GM18499 (cell line): ENCODE data around the gene NLK.
"Not testable (repeated sequence)": the region's sequence is repeated elsewhere in the genome, so short reads cannot be mapped to it uniquely, and the experiment has no call there.

Experiments used
- ATAC-seq: cut with Tn5 transposase; IDR thresholded peaks from one replicate; pipeline ENCODE4 v1.9.1; 2021; ENCODE audit warnings: moderate number of reproducible peaks; ENCODE audit not compliant: insufficient read depth, unreplicated experiment

NLK gene

DNA sequence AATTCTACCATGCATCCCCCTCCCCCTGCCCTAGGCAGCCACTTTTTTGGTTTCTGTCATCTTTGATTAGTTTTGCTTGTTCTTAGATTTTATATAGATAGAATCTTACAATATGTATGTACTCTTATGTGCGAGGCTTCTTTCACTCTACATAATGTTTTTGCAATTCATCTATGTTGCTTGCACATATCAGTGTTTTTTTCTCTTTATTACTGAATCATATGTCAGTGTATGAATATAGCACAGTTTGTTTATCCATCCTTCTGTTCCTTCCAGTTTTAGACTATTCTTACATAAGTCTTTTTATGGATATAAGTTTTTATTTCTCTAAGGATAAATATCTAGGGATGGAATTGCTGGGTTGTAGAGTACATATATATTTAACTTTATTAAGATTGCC, 26.6 kb downstream of the NLK start:
- ATAC-seq: no peak

DNA sequence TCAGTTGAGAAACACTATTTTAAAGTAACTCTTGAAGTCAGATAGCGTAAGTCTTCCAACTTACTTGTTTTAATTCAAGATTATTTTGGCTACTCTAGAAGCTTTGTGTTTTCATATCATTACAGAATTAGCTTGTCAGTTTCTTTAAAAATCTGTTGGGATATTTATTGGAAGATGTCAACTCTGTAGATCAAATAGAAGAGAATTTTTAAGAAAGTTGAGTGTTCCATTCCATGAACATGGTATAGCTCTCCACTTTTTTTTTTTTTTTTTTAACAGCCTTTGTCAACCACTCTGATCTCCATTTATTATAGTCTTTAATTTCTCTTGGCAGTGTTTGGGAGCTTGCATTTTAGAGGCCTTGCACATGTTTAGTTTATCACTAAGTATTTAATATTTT, 28.7 kb downstream of the NLK start:
- ATAC-seq: no peak

DNA sequence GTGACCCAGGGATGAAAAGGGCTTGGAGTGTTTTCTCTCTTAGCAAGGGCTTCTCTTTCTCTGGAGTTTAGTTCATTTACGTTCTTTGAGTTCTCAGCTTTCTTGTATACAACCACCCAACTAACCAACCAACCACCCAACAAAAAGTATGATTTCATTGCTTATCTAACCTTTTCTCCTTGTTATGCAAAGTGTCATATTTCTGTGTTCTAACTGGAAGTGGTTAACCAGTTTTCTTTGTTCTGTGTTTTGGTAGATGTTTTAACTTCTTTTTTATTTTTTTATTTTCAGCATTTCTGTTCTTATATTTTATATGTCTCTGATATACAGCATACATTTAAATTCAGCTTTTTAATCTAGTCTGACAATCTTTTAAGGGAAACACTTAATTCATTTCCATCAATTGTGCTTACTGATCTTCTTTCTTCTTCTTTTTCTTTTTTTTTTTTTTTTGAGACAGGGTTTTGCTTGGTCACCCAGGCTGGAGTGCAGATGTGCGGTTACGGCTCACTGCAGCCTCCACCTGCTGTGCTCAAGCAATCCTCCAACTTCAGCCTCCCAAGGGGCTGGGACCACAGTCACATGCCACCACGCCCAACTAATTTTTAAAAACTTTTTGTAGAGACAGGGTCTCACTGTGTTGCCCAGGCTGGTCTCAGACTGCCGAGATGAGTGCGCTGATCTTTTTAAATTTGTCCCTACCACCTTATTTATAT, 29.6 kb downstream of the NLK start:
- no peak for ATAC-seq

DNA sequence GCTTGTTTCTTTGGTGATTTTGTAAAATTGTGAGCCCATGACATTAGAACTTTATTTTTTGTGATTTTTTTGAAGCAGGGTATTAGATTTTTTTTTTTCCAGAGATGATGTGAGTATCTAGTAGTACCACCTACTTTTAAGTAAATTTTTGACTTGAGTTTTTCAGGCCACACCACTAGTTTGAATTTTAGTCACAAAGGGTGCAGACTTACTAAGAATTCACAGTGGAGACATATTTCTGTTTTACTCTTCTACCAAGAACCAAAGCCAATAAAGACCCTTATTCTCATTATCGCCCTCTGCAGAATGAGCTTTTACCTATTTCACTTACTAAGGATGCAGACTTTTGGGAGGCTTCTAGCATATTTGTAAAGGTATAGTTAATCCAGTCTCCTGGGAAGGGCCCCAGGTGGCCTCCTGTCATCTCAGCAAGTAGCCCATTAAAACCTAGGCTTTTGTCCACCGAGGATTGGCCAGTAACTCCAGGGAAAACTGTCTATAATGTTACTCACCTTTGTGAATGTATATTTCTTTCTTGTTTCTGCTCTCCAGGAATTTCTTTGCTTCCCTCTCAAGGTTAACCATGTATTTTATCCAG, 30.6 kb downstream of the NLK start:
- ATAC-seq: no peak

DNA sequence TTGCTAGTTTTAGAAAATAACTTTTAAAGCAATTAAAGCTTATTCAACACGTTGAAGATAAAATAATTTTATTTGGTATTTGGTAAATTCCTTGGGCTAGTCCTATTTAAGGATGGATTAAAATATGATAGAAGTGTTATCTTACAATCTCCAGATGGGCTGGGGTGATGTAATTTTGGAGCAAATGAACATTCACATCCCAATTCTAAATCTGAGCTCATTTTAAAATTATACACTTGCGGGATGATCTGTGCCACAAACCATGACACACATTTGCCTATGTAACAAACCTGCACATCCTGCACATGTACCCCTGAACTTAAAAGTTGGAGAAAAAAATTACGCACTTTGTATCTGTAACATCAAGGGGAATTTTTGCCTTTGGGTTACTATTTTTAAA, 31.5 kb downstream of the NLK start:
- no peak for ATAC-seq

DNA sequence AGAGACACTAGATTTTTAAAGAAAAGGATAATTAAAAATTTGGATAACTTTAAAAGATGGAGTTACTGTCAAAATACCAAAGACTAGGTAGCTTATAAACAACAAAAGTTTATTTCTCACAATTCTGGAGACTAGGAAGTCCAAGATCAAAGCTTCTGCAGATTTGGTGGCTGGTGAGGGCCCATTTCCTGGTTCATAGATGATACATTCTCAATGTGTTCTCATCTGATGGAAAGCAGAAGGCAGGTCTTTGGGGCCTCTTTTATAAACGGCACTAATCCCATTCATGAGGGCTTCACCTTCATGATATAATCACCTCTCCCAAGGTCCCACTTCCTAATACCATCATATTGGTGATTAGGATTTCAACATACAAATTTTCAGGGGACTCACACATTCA, 33.7 kb downstream of the NLK start:
- ATAC-seq: no peak

DNA sequence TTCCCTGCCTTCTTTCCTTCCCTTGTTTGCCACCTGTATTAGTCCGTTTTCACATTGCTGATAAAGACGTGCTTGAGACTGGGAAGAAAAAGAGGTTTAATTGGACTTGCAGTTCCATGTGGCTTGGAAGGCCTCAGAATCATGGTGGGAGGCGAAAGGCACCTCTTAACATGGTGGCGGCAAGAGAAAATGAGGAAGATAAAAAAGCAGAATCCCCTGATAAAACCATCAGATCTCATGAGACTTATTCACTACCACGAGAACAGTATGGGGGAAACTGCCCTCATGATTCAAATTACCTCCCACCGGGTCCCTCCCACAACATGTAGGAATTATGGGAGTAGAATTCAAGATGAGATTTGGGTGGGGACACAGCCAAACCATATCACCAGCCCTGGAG, 34.7 kb downstream of the NLK start:
- ATAC-seq: not testable (repeated sequence)

DNA sequence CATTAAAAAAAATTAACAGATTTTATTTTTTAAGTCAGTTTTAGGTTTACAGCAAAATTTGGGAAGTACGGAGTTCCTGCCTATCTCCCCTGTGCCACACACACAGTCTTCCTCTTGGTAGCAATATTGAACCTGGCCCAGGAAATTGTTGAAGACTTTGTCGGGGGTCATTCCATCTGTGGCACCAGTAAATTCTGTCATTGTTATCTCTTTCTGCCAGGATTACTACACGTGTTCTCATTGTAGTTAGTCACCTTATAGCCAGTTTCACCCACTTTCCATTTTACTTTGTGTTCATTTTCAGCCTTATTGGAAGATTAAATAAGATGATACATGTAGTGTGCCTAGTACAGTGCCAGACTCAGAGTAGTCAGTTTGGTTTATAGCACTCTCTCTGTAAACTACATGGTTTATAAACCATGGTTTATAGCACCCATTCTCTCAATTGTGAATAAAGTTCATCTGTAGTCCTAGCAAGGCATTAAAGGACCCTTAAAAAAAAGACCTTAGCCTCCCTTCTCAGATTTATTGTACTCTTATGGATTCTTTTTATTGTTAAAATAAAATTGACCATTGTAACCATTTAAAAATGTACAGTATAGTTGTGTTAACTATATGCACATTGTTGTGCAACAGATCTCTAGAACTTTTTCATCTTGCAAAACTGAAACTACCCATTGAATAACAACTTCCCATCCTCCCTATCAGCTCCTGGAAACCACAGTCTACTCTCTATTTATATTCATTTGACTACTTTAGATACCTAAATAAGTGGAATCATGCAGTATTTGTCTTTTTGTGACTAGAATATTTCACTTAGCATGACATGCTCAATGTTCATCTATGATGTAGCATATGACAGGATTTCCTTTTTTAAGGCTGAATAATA, 36.1 kb downstream of the NLK start:
- no peak for ATAC-seq

DNA sequence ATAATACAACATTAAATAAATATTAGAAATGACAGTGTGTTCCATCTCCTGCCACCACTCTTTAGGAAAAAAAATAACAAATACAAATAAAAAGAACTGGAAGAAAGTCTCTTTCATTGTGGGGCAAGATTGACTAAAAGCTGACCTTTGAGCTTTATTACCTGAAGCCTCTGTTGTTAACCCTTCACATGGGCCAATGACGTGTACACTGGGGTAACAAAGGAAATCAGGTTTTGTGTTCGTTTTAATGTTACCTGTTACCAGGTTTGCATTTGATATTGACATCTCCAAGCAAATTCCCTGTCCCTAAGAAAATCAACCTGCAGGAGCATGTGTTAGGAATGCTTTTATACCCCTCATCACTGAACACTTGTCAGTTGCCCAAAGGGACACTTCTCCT, 39.0 kb downstream of the NLK start:
- no peak for ATAC-seq

DNA sequence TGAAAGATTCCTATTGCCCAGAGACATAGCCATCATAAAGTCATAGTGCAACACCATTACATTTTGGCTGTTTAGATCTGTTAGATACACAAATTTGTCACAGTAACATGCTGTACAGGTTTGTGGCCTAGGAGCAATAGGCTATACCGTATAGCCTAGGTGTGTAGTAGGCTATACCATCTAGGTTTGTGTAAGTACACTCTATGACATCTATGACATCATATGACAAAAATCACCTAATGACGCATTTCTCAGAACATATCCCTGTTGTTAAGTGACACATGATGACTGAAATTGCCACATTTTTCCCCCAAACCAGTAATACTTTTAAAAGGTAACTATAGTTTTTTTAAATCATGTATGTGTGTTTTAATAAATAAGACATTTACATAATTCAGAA, 43.3 kb downstream of the NLK start:
- no peak for ATAC-seq

DNA sequence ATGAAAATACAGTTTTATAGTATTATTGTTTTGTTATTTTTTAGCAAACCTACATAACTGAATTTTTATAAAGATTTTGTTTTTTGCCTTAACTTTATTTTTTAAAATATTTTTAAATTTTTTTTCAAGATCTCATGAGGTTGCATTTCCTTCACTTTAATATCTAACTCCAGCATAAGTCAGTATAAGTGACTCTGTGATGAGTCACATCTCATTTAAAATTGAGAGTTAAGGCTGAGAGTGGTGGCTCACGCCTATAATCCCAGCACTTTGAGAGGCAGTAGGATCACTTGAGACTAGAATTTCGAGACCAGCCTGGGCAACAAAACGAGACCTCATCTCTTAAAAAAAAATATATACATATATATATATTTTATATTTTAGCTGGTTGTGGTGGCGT, 44.0 kb downstream of the NLK start:
- ATAC-seq: no peak

DNA sequence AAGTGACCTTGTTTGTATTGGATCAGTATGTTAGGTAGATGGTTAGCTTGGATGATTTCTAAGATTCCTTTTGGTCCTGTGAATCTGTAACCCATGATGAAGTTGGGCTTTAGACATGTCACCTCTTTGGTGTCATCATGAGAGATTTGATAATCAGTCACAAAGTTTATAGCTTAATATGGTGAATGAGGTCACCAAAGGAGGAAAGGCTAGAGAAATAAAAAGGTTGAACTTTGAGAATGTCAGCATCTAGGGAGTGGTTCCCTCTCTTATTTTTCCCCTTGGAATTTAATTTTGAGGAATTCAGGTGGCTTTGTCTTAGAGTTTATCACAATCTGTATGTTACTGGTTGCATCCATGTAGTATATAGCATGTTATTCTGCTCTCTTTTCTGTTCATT, 45.3 kb downstream of the NLK start:
- ATAC-seq: no peak

DNA sequence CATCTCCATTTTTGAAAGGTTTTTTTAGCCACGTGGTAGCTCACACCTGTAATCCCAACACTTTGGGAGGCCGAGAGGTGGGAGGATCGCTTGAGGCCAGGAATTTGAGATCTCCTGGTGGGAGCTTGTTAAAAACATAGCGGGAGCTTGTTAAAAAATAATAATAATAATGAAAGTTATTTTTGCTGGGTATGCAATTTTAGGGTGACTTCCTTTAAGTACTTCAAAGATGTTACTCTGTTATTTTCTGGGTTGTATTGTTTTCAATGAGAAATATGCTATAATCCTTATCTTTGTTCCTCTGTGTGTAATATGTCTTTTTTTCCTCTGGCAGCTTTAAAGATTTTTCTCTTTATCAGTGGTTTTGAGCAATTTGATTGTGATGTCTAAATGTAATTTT, 48.1 kb downstream of the NLK start:
- ATAC-seq: no peak

DNA sequence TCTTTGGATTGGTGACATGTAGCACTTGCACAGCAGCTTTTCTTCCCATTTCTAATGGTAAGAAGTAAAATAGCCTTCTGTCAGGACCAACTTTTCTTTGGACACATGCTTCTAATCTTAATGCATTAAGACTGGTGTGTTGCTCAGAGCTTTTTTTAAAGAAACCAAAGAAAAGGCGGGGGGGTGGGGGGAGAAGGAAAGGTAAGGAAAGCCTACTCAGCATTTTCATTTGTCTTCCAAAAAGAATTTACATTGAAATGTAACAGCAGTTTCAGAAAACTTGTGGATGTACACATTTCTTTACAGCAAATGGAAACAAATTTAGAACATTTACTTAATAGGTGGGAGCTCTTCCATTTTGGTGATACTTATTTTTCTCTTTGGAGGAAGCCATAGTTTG, 49.6 kb downstream of the NLK start:
- ATAC-seq: no peak

DNA sequence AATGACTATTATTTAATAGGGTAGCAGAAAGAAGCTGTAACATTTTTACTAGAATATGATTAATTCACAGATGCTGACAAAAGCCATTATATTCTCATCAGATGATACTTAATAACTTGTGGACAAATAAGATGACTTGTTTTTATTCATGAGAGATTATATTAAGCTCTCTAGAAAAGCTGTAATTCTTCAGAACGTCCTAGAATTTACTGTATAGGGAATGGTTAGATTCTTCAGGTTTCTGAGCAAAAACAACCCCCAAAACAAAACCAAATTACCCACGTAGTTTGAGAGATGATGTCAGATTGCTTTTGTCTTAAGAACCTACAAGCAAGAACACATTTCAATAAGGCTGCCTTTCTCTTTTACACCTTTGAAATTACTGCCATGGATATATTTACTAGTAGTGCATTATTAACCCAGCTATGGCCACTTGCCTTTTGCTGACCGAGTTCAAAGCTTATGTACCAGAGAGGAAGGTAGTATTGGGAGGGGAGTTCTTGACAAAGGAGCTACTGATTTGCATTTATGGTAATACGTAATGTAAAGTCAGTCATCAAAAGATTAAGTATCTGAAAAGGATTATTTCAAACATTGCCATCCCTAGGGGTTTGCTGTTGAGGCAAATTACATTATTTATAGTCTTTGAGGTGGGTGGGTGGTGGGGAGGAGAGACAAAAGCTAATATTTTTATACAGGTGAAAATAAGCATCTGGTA, 51.7 kb downstream of the NLK start:
- ATAC-seq: no peak

DNA sequence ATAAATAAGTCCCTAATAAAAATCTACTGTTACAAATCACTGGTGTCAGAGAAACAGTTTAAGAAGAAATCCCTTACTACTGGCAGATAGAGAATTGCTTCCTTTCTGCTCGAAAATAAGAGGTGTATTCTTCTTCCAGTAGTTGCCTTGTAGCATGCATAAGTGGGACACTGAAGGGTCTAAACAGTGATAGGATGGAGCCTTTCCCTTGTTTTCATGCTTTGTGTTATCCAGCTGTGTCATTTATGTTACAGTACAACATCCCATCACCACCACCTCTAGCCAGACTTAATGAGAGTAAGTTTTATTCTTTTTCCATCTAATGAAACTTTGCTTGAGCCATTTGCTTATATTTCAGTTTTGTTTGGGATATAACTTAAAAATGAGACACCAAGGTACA, 54.3 kb downstream of the NLK start:
- no peak for ATAC-seq

DNA sequence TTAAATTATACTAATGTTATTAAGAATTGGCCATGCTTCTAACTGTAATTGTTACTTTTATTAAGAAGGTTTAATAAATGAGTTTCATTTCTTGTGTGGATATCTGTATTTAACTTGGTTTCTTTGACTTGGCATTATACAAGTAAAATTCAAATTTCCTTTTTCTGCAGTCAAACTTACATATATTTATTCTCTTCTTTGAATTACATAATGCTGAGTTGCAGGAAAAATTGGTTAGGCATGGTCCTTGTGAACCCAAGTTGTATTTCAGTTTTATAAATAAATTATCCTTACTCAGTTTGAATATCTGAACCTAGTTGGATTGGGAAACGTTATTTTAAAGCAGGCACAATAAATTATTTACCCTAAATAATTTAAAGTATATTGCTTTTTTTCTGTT, 54.8 kb downstream of the NLK start:
- ATAC-seq: no peak

DNA sequence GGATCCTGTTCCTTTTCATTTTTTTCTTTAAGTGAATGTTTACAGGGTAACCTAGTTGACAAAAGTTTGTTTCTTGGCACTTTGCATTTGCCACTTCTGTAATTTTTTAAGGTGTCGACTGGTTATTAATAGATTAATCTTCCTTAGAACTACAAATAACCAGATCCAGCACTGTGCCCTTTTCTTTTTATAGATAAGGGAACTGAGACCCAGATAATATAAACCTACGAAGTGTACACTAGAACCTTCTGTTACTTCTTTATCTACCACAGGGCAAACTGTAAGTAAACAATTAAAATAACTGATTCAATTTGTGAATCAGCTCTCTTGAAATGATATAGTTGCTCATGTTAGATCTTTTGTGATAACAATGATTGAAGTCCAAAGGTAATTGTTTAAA, 55.4 kb downstream of the NLK start:
- ATAC-seq: no peak

DNA sequence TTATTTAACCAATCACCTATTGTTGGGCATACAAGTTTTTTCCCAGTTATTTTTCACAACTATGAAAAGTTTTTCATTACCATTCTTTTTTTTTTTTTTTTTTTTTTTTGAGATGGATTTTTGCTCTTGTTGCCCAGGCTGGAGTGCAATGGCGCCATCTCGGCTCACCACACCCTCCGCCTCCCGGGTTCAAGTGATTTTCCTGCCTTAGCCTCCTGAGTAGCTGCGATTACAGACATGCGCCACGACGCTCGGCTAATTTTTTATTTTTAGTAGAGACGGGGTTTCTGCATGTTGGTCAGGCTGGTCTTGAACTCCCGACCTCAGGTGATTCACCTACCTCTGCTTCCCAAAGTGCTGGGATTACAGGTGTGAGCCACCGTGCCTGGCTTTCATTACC, 56.1 kb downstream of the NLK start:
- not testable (repeated sequence) for ATAC-seq

DNA sequence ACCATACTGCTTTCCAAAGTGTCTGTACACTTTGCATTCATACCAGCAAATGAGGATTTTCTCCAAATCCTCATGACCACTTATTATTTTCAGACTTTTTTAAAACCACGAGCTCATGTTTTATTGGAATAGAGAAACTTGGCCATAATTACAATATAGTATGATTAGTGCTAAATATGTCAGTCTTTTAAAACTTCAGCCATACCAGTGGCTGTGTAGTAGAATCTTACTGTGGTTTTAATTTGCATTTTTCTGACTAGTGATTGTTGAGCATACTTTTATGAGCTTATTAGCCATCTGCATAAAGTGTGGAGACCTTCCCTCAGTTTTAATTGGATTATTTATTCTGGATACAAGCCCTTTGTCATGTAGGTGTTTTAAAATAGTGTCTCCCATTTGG, 57.8 kb downstream of the NLK start:
- no peak for ATAC-seq

DNA sequence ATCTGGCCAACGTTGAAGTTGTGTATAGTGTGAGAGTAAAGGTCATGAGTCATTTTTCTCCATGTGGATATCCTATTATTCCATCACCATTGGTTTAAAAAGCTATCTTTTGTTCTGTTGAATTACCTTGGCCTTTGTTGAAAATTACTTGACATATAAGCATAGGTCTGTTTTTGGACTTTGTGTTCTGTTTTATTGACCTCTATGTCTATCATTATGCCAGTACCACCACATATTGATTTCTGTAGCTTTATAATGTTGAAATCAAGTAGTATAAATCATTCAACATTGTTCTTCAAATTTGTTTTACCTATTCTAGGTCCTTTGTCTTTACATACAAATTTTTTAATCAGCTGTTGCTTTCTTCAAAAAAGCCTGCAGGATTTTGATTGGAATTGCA, 58.5 kb downstream of the NLK start:
- ATAC-seq: no peak
